NCI-H2029 treated with DMSO at 0.1 percent for 48 hours (cell line): ENCODE measurements around the gene CSK.

Experiments used
- DNase-seq: peaks from one replicate; lab custom pipeline; 2025; lab: John Stamatoyannopoulos, UW

The CSK gene

GRCh38 chr15:74801311-74801997 is 19.6 kb downstream of the CSK start:
- DNase-seq, result no peak

GRCh38 chr15:74802290-74802689 is 20.4 kb downstream of the CSK start:
- no peak for DNase-seq

GRCh38 chr15:74802862-74803447 is 21.1 kb downstream of the CSK start:
- no peak for DNase-seq

- no peak for DNase-seq
Measured at GRCh38 chr15:74804935-74805334, 23.1 kb downstream of the CSK start.

GRCh38 chr15:74807282-74807681 is 25.4 kb downstream of the CSK start:
- DNase-seq, result no peak

- no peak for DNase-seq
Measured at GRCh38 chr15:74808078-74808839, 26.4 kb downstream of the CSK start.

- DNase-seq, result no peak
Measured at GRCh38 chr15:74808840-74809229, 27.0 kb downstream of the CSK start.

- no peak for DNase-seq
Measured at GRCh38 chr15:74809242-74809641, 27.4 kb downstream of the CSK start.

- DNase-seq, result no peak
Measured at GRCh38 chr15:74809956-74810355, 28.1 kb downstream of the CSK start.

- DNase-seq, result no peak
Measured at GRCh38 chr15:74812533-74812932, 30.7 kb downstream of the CSK start, which contains the start of gene LMAN1L. TSS of gene LMAN1L (plus strand) at chr15:74812835. CDS start at chr15:74812855, 20 bp downstream.

GRCh38 chr15:74815121-74815934 is 33.4 kb downstream of the CSK start:
- no peak for DNase-seq

GRCh38 chr15:74815961-74816360 is 34.1 kb downstream of the CSK start:
- DNase-seq, result no peak

GRCh38 chr15:74816624-74817369 is 34.9 kb downstream of the CSK start:
- DNase-seq, result no peak

- DNase-seq, result no peak
Measured at GRCh38 chr15:74817370-74817737, 35.5 kb downstream of the CSK start.

GRCh38 chr15:74820056-74820455 is 38.2 kb downstream of the CSK start:
- DNase-seq, result no peak

- no peak for DNase-seq
Measured at GRCh38 chr15:74821091-74821789, 39.4 kb downstream of the CSK start.

- DNase-seq, result no peak
Measured at GRCh38 chr15:74821790-74822158, 39.9 kb downstream of the CSK start.

- DNase-seq, result no peak
Measured at GRCh38 chr15:74822233-74822632, 40.4 kb downstream of the CSK start.

- DNase-seq, result no peak
Measured at GRCh38 chr15:74823324-74823723, 41.4 kb downstream of the CSK start.

- DNase-seq, result no peak
Measured at GRCh38 chr15:74824976-74825375, 43.1 kb downstream of the CSK start.

GRCh38 chr15:74825866-74826265 is 44.0 kb downstream of the CSK start:
- DNase-seq, result no peak
